HepG2 (cell line): ENCODE data around the gene AUTS2. TPM values are rescaled to one million over a fixed set of nuclear protein-coding genes. Genes with fewer than 3 reads are reported as not detected.

Experiments
- ATAC-seq: fragments of 200-7000 bp; cut with Tn5 transposase; 3 replicates; pipeline ENCODE4 v1.9.1; 2020; ENCODE audit warnings: mild to moderate bottlenecking, moderate library complexity
- BruUV-seq: library from RNA; stranded (reverse); fragments of 400-500 nt; replicated peaks from 2 replicates; lab custom pipeline; 2021; lab: Mats Ljungman, UMichigan
- CTCF ChIA-PET: fragments of 300-600 bp; formaldehyde crosslinking; extraction: SDS; loops from one replicate; lab custom pipeline; 2021; ENCODE audit warnings: low total read pairs, inconsistent platforms, low intra/inter-chr PET ratio; lab: Yijun Ruan, JAX
- POLR2A ChIA-PET: fragments of 350-600 bp; sonication (Branson Sonifier 250); formaldehyde crosslinking; loops from one replicate; lab custom pipeline; 2020; ENCODE audit warnings: antibody characterized with exemption, inconsistent platforms; lab: Yijun Ruan, JAX
- DNase-seq: peaks from one replicate; pipeline ENCODE4 v3.0.0-alpha.2; 2015; ENCODE audit warnings: low spot score
- FAIRE-seq: peaks from 3 replicates; lab custom pipeline; 2011; peaks lifted over from hg19 to GRCh38; lab: Jason Lieb, UNC
- H2AFZ ChIP-seq: one replicate; pipeline ENCODE4 v1.6.1; 2011; ENCODE audit warnings: low read length, inconsistent platforms
- H3K27ac ChIP-seq: fragments of 300-600 bp; 3 replicates; pipeline ENCODE4 v1.8.0; 2011; ENCODE audit warnings: mixed run types, mild to moderate bottlenecking, mixed read lengths, low read length, inconsistent platforms; ENCODE audit not compliant: insufficient read depth; ENCODE audit errors: extremely low read length
- H3K27me3 ChIP-seq, 2 experiments: fragments of 200-600 bp in 1 of 2; 2 replicates in 1 of 2; 3 replicates in 1 of 2; pipeline versions ENCODE4 v1.6.0 to v1.8.0; 2011; ENCODE audit warnings: low read length in 2 of 2, mild to moderate bottlenecking in 2 of 2, moderate library complexity in 2 of 2, inconsistent platforms in 1 of 2; ENCODE audit not compliant: insufficient read depth in 2 of 2, control insufficient read depth in 1 of 2
- H3K36me3 ChIP-seq, 2 experiments: fragments of 200-600 bp in 1 of 2; replicated peaks in 1 of 2; 2 replicates in 1 of 2; 3 replicates in 1 of 2; pipeline versions ENCODE4 v1.5.1 to v1.8.0; 2011; ENCODE audit warnings: low read length in 2 of 2, inconsistent platforms in 1 of 2; ENCODE audit not compliant: insufficient read depth in 2 of 2, control insufficient read depth in 1 of 2
- H3K4me1 ChIP-seq: 2 replicates; pipeline ENCODE4 v1.5.1; 2012; ENCODE audit warnings: low read length, inconsistent platforms; ENCODE audit not compliant: insufficient read depth
- H3K4me2 ChIP-seq: 2 replicates; pipeline ENCODE4 v1.6.0; 2011; ENCODE audit warnings: low read depth, low read length, inconsistent platforms
- H3K4me3 ChIP-seq, 3 experiments: fragments of 200-600 bp in 1 of 3; sonication (generic), shearing (Covaris generic) in 1 of 3; replicated peaks in 1 of 3; 2 replicates each; pipeline ENCODE4 v1.5.1; 2011 to 2016; ENCODE audit warnings: low read length in 3 of 3, inconsistent platforms in 2 of 3, low read depth in 2 of 3, mild to moderate bottlenecking in 2 of 3, control low read depth in 1 of 3, mixed read lengths in 1 of 3; ENCODE audit not compliant: insufficient read depth in 1 of 3
- H3K79me2 ChIP-seq: one replicate; pipeline ENCODE4 v1.6.1; 2011; ENCODE audit warnings: low read length, inconsistent platforms; ENCODE audit not compliant: insufficient read depth
- H3K9ac ChIP-seq: 2 replicates; pipeline ENCODE4 v1.6.0; 2011; ENCODE audit warnings: mild to moderate bottlenecking, low read depth, low read length, inconsistent platforms; ENCODE audit not compliant: insufficient read depth
- H3K9me3 ChIP-seq: 2 replicates; pipeline ENCODE4 v1.5.1; 2012; ENCODE audit warnings: mild to moderate bottlenecking, low read length
- H4K20me1 ChIP-seq: 2 replicates; pipeline ENCODE4 v1.6.0; 2011; ENCODE audit warnings: inconsistent platforms, mild to moderate bottlenecking, low read length, moderate library complexity; ENCODE audit not compliant: insufficient read depth
- CREM ChIP-seq, 2 experiments: sonication (generic) in 1 of 2; formaldehyde crosslinking in 1 of 2; IDR thresholded peaks; 2 replicates each; pipeline versions ENCODE4 v1.4.0 to v1.6.1; 2016 to 2020; ENCODE audit warnings: antibody characterized with exemption in 1 of 2, mild to moderate bottlenecking in 1 of 2, missing genetic modification reagents in 1 of 2
- RXRB ChIP-seq: IDR thresholded peaks from 2 replicates; pipeline ENCODE4 v1.6.1; 2016; ENCODE audit warnings: borderline replicate concordance, missing genetic modification reagents, missing compliant biosample characterization
- ZNF724P ChIP-seq: sonication (generic); formaldehyde crosslinking; IDR thresholded peaks from 2 replicates; pipeline ENCODE4 v1.8.0; 2022; ENCODE audit warnings: missing genetic modification reagents, borderline replicate concordance
- WGBS: methylation state at CpG from one replicate; pipeline ENCODE4 v1.1.6; 2017; ENCODE audit warnings: low lambda C conversion rate; 5-methylcytosine and 5-hydroxymethylcytosine counted together
- in situ Hi-C: cut with HindIII; loops from 2 replicates; pipeline ENCODE4 v1.10.0; 2017; ENCODE audit warnings: low pct_unique_long_range_greater_than_20kb; ENCODE audit not compliant: extremely low pct_ligation_motif_present
- intact Hi-C: fragments of 100-400 bp; cut with micrococcal nuclease; formaldehyde crosslinking; loops from one replicate; pipeline ENCODE4 v1.10.0; 2022; ENCODE audit not compliant: unreplicated experiment
- polyA plus RNA-seq, 8 experiments: library from polyadenylated mRNA; depleted of rRNA in 3 of 8; stranded (reverse) in 7 of 8; unstranded in 1 of 8; fragments of >200 nt; fragmentation: Illumina TruSeq in 4 of 8; extraction: Trizol in 4 of 8; gene quantifications; 2 replicates each; pipeline versions ENCODE4 v1.2.1 to v1.2.3, GENCODE V29; 2011 to 2016; ENCODE audit warnings: low read depth in 4 of 8, missing spikeins in 1 of 8, mixed read lengths in 1 of 8; ENCODE audit not compliant: insufficient read depth in 1 of 8
- total RNA-seq, 5 experiments: library from RNA; depleted of rRNA; stranded (reverse); fragments of >200 nt; fragmentation: Illumina TruSeq; extraction: Trizol; gene quantifications; 2 replicates each; pipeline ENCODE4 v1.2.3, GENCODE V29; 2016; ENCODE audit warnings: low read depth in 1 of 5
- TF ChIP-seq, protein P1 (sequence below): sonication (generic); formaldehyde crosslinking; IDR thresholded peaks from 2 replicates; pipeline ENCODE4 v1.8.0; 2022; ENCODE audit warnings: missing genetic modification reagents, mild to moderate bottlenecking, moderate library complexity, borderline replicate concordance
- TF ChIP-seq, protein P2 (sequence below): sonication (generic); formaldehyde crosslinking; IDR thresholded peaks from 2 replicates; pipeline ENCODE4 v1.4.0; 2020; ENCODE audit warnings: mild to moderate bottlenecking, missing genetic modification reagents, borderline replicate concordance
- TF ChIP-seq, protein P3 (sequence below): IDR thresholded peaks from 2 replicates; pipeline ENCODE4 v1.6.1; 2012; ENCODE audit warnings: low read length, improper control_type of control experiment
- TF ChIP-seq, protein P4 (sequence below): sonication (generic); formaldehyde crosslinking; IDR thresholded peaks from 2 replicates; pipeline ENCODE4 v1.5.0; 2020; ENCODE audit warnings: mild to moderate bottlenecking, missing genetic modification reagents

Gene AUTS2
- total and polyA plus RNA-seq, 2 of the 13 experiments (the other 11 are each of a cell fraction or from before 2014, with no cell fraction given) = 0.38 TPM; not detected in 1

DNA sequence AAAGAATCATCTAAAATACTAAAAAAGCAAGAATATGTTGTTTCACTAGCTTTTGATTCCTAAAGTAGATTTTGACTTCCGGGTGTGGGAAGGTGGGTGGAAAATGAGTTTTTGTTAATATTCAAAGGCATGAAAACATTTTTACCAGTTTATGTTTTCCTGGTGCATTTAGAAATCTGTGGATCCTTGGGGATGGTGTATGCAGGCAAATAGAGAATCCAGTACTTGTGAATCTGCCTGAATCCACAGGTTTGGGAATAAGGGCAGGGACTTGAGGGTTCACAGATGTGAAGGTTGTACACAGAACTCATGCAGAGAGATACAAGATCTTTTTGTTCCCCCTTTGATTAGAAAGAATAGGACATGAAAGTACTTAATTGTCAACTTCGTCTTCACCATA, 22.4 kb downstream of the AUTS2 start (continued):
- TF ChIP-seq ZNF724P (CRISPR knock-in tag) (no peak), CREM (IDR thresholded peaks at IDR 0.05) (no peak), CREM (CRISPR knock-in tag; IDR thresholded peaks at IDR 0.05) (no peak), RXRB (CRISPR knock-in tag) (no peak)
- TF ChIP-seq, protein P1, sequence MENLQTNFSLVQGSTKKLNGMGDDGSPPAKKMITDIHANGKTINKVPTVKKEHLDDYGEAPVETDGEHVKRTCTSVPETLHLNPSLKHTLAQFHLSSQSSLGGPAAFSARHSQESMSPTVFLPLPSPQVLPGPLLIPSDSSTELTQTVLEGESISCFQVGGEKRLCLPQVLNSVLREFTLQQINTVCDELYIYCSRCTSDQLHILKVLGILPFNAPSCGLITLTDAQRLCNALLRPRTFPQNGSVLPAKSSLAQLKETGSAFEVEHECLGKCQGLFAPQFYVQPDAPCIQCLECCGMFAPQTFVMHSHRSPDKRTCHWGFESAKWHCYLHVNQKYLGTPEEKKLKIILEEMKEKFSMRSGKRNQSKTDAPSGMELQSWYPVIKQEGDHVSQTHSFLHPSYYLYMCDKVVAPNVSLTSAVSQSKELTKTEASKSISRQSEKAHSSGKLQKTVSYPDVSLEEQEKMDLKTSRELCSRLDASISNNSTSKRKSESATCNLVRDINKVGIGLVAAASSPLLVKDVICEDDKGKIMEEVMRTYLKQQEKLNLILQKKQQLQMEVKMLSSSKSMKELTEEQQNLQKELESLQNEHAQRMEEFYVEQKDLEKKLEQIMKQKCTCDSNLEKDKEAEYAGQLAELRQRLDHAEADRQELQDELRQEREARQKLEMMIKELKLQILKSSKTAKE (CRISPR knock-in tag) = no peak

DNA sequence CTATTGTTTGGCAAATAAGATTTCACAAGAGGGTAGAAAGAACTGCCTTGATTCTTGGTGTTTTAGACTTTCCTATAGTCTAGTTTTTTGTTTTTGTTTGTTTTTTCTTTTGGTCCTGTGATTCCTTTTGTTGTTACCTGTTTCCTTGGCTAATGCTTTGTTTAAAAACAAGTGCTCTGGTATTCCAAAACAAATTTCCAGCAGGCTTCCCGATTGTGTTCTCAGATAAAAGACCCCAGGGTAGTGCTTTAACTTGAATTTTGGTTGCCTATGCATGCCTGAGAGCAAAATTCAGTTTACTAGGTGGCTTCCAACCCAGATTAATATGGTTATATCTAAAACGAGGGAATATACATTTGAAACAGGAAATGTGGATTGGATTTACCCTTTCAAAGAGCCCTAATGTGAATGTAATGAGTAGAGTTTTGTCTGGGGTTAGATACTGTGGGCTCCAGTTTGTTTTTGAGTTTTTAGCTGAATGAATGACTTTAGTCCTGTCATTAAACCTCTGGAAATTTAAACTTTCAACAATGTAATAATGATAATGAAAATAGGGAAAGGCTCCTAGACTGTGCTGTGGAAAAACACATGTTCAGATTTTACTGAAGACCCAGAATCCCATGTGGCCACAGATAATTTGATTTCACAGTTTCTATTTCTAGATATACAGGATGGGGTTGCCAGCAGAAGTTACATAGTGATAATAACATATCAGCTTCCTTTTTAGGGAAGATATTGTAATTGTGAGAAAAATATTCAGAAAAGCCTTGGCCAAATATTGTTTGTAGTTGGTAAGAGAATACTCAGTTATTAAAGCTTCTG, 23.9 kb downstream of the AUTS2 start:
- Histone ChIP-seq H4K20me1 (no peaks in the 10 kb centered on the region), H2AFZ (no peak overlapping the region), H3K9me3 (no peaks in the 10 kb centered on the region), H3K4me1 (peaks cover 7% of the 10 kb centered on the region; the same call in 1 of the 2 replicates), H3K27ac (no peak overlapping the region), H3K4me2 (no peak overlapping the region), H3K36me3 (no peaks in the 10 kb centered on the region), H3K27me3 (no peaks in the 10 kb centered on the region), H3K4me3 (no peak overlapping the region), H3K9ac (no peak overlapping the region), H3K79me2 (no peaks in the 10 kb centered on the region)
- no TSS peak for BruUV-seq
- DNase-seq (no peak), ATAC-seq (no peak), FAIRE-seq (no peak)
- ChIA-PET POLR2A (no interaction called here), CTCF (no interaction called here)
- 2% methylated on average over 2 of the region's 2 CpGs for WGBS
- in situ Hi-C loops = no loop called here
- intact Hi-C loops = no loop called here
- TF ChIP-seq, protein P2, sequence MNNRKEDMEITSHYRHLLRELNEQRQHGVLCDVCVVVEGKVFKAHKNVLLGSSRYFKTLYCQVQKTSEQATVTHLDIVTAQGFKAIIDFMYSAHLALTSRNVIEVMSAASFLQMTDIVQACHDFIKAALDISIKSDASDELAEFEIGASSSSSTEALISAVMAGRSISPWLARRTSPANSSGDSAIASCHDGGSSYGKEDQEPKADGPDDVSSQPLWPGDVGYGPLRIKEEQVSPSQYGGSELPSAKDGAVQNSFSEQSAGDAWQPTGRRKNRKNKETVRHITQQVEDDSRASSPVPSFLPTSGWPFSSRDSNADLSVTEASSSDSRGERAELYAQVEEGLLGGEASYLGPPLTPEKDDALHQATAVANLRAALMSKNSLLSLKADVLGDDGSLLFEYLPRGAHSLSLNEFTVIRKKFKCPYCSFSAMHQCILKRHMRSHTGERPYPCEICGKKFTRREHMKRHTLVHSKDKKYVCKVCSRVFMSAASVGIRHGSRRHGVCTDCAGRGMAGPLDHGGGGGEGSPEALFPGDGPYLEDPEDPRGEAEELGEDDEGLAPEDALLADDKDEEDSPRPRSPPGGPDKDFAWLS (CRISPR knock-in tag) = no peak
- TF ChIP-seq, protein P1 (CRISPR knock-in tag) = no peak
- TF ChIP-seq, protein P3, sequence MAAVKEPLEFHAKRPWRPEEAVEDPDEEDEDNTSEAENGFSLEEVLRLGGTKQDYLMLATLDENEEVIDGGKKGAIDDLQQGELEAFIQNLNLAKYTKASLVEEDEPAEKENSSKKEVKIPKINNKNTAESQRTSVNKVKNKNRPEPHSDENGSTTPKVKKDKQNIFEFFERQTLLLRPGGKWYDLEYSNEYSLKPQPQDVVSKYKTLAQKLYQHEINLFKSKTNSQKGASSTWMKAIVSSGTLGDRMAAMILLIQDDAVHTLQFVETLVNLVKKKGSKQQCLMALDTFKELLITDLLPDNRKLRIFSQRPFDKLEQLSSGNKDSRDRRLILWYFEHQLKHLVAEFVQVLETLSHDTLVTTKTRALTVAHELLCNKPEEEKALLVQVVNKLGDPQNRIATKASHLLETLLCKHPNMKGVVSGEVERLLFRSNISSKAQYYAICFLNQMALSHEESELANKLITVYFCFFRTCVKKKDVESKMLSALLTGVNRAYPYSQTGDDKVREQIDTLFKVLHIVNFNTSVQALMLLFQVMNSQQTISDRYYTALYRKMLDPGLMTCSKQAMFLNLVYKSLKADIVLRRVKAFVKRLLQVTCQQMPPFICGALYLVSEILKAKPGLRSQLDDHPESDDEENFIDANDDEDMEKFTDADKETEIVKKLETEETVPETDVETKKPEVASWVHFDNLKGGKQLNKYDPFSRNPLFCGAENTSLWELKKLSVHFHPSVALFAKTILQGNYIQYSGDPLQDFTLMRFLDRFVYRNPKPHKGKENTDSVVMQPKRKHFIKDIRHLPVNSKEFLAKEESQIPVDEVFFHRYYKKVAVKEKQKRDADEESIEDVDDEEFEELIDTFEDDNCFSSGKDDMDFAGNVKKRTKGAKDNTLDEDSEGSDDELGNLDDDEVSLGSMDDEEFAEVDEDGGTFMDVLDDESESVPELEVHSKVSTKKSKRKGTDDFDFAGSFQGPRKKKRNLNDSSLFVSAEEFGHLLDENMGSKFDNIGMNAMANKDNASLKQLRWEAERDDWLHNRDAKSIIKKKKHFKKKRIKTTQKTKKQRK = no peak
- TF ChIP-seq, protein P4, sequence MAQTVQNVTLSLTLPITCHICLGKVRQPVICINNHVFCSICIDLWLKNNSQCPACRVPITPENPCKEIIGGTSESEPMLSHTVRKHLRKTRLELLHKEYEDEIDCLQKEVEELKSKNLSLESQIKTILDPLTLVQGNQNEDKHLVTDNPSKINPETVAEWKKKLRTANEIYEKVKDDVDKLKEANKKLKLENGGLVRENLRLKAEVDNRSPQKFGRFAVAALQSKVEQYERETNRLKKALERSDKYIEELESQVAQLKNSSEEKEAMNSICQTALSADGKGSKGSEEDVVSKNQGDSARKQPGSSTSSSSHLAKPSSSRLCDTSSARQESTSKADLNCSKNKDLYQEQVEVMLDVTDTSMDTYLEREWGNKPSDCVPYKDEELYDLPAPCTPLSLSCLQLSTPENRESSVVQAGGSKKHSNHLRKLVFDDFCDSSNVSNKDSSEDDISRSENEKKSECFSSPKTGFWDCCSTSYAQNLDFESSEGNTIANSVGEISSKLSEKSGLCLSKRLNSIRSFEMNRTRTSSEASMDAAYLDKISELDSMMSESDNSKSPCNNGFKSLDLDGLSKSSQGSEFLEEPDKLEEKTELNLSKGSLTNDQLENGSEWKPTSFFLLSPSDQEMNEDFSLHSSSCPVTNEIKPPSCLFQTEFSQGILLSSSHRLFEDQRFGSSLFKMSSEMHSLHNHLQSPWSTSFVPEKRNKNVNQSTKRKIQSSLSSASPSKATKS (CRISPR knock-in tag) = no peak
